GM12872 (cell line): ENCODE data around the gene APOBEC4.

Source experiments
- TF ChIP-seq, protein P1 (sequence below): IDR thresholded peaks from 3 replicates; pipeline ENCODE4 v1.5.1; 2011; ENCODE audit warnings: low read depth, mild to moderate bottlenecking, low read length, moderate library complexity; ENCODE audit not compliant: insufficient read depth

Gene APOBEC4

GRCh38 chr1:183632964-183633363, 20.2 kb downstream of the APOBEC4 start:
- TF ChIP-seq, protein P1, sequence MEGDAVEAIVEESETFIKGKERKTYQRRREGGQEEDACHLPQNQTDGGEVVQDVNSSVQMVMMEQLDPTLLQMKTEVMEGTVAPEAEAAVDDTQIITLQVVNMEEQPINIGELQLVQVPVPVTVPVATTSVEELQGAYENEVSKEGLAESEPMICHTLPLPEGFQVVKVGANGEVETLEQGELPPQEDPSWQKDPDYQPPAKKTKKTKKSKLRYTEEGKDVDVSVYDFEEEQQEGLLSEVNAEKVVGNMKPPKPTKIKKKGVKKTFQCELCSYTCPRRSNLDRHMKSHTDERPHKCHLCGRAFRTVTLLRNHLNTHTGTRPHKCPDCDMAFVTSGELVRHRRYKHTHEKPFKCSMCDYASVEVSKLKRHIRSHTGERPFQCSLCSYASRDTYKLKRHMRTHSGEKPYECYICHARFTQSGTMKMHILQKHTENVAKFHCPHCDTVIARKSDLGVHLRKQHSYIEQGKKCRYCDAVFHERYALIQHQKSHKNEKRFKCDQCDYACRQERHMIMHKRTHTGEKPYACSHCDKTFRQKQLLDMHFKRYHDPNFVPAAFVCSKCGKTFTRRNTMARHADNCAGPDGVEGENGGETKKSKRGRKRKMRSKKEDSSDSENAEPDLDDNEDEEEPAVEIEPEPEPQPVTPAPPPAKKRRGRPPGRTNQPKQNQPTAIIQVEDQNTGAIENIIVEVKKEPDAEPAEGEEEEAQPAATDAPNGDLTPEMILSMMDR = no peak

DNA sequence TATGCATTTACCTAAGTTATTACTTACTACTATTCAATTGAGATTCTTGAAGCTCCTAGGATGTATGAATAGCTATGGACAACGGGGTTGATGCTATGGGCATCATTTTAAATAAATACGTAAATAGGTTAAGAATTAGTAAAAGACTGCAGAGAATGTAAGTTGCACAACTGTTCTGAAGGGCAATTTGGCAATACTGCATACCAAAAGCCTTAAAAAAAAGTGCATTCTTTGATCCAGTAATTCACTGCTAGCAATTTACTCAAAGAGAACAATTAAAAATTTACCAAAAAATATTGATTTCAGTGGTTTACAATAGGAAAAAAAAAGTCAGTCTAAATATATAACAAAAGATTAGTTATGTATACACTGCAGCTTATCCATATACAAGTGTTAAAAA, 21.0 kb downstream of the APOBEC4 start:
- TF ChIP-seq, protein P1 = no peak

DNA sequence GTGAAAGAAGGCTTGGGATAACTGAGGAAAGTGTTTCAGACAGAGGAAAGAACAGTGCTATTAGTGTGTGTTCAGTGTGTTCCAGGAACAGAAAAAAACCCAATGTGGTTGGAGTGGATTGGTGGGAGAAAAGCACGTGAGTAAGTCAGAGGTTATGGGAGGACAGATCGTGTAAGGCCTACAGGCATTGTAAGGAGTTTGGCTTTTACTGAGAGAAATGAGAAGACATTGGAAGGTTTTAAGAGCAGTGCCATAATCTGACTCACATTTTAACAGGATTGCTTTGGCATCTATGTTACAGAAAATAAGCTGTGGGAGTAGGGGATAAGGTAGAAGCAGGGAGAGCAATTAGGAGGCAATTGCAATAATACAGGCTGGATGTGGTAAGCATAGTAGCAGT, 22.4 kb downstream of the APOBEC4 start:
- TF ChIP-seq, protein P1 = no peak

- TF ChIP-seq, protein P1 = no peak
Measured at GRCh38 chr1:183628537-183628936, 24.6 kb downstream of the APOBEC4 start.

- TF ChIP-seq, protein P1 = peak; percentile 80
Measured at GRCh38 chr1:183622884-183623785, 30.0 kb downstream of the APOBEC4 start.

DNA sequence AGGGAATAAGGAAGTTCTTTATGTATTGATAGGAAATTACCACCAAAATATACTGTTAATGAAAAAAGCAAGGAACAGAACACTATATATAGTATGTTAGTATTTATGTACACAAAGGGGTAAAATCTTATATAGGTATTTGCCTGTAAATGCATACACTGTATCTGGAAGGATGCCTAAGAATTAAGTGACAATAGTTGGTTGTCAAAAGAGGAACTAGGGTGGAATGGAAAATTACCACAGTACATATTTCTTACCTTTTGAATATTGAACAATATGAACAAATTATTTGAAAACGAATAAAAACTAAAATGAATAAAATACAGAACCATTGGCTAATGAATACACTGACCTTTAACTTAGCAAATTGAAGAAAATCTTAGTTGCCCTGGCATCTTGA, 31.1 kb downstream of the APOBEC4 start:
- TF ChIP-seq, protein P1 = no peak

- TF ChIP-seq, protein P1 = no peak
Measured at GRCh38 chr1:183620311-183620710, 32.8 kb downstream of the APOBEC4 start.
